ENCODE results near the gene TEX53.

DNA sequence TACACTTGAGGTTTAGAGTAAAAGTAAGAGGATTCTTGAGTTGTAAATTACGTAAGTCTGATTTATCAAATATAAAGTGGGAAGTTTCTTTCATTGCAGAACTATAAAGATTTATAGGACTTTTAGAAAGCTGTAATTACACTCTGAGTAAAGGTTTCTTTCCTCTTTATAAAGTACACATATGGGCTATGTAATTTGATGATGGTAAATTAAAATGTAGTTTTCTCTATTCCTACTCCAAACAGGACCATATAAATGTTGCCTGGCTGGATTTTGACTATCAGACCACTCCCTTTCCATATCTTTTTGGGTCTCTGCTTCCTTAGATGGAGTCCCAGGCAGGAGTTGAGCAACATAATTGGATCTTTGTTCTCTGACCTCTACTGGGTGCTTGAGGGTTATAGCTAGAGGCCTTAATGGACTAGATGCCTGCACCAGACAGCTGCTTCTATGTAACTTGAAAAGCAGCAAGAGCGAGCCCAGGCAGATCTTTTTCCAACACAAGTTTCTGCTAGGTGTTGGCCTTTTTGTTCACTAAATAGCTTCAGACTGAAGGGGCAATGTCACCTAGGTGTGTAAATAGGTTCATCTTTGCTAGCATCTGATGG, 35.7 kb upstream of the TEX53 start:
- TF ChIP-seq POLR2A (IDR thresholded peaks at IDR 0.05) = no peak
- TF ChIP-seq, protein P1, sequence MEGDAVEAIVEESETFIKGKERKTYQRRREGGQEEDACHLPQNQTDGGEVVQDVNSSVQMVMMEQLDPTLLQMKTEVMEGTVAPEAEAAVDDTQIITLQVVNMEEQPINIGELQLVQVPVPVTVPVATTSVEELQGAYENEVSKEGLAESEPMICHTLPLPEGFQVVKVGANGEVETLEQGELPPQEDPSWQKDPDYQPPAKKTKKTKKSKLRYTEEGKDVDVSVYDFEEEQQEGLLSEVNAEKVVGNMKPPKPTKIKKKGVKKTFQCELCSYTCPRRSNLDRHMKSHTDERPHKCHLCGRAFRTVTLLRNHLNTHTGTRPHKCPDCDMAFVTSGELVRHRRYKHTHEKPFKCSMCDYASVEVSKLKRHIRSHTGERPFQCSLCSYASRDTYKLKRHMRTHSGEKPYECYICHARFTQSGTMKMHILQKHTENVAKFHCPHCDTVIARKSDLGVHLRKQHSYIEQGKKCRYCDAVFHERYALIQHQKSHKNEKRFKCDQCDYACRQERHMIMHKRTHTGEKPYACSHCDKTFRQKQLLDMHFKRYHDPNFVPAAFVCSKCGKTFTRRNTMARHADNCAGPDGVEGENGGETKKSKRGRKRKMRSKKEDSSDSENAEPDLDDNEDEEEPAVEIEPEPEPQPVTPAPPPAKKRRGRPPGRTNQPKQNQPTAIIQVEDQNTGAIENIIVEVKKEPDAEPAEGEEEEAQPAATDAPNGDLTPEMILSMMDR (IDR thresholded peaks at IDR 0.05) = no peak
